Ascending aorta (tissue), 2 donors: ENCODE measurements around the gene CLOCK. TPM values are rescaled to one million over a fixed set of nuclear protein-coding genes. Genes with fewer than 3 reads are reported as not detected.

Experiments
- DNase-seq, 2 donors: peaks; one replicate each; pipeline ENCODE4 v3.0.0-alpha.2; 2019; ENCODE audit warnings: low spot score in 2 of 2
- H3K27ac ChIP-seq, 2 donors: fragments of 200-600 bp; sonication (generic); one replicate each; pipeline ENCODE4 v1.5.1; 2016 to 2017; ENCODE audit warnings: mild to moderate bottlenecking in 1 of 2
- H3K27me3 ChIP-seq: fragments of 200-600 bp; sonication (generic); one replicate; pipeline ENCODE4 v1.5.1; 2017
- H3K36me3 ChIP-seq, 2 donors: fragments of 200-600 bp; sonication (generic); one replicate each; pipeline ENCODE4 v1.5.1; 2016
- H3K4me1 ChIP-seq, 2 donors: fragments of 200-600 bp; sonication (generic); one replicate each; pipeline ENCODE4 v1.5.1; 2016 to 2017; ENCODE audit warnings: mild to moderate bottlenecking in 1 of 2
- H3K4me3 ChIP-seq, 2 donors: fragments of 200-600 bp; sonication (generic); one replicate each; pipeline ENCODE4 v1.5.1; 2016 to 2017; ENCODE audit warnings: mild to moderate bottlenecking in 1 of 2
- H3K9me3 ChIP-seq, 2 donors: fragments of 200-600 bp; sonication (generic); one replicate each; pipeline ENCODE4 v1.5.1; 2016
- intact Hi-C: fragments of 100-400 bp; cut with DNase I; formaldehyde crosslinking; loops from one replicate; pipeline ENCODE4 v1.15.1; 2023
- total RNA-seq: library from RNA; depleted of rRNA; stranded (reverse); fragments of >200 nt; gene quantifications from one replicate; pipeline ENCODE4 v1.1.0, GENCODE V29; 2016
- TF ChIP-seq, protein P1 (sequence below), 3 experiments: fragments of 200-600 bp in 2 of 3; fragments of 450-650 bp in 1 of 3; sonication (generic) in 2 of 3; IDR thresholded peaks; one replicate each; pipeline ENCODE4 v1.5.1; 2016 to 2019; ENCODE audit warnings: antibody characterized with exemption in 3 of 3, mild to moderate bottlenecking in 1 of 3, moderate library complexity in 1 of 3

The CLOCK gene
- total RNA-seq, 1 donor from 2014 or later = 17.6 TPM

DNA sequence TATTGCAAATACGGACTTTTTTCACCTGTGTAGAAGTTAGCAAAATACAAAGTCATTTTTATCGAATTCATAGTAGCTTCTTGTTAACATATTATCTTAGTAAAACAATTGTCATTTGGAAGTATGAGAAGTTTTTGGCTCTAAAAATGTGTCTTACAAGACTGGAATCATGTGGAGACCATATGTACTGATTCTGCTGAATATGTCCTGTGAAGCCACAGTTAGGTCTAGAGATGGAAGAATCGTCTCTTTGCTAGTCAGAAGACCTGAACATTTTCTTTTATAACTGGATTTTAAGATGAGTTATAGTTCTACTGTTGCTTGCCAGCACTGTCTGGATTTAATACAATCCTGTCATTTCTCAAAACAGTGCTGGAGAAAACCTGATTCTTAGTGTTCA lies 121.9 kb downstream of the CLOCK start:
- H3K4me3 ChIP-seq = no peak overlapping the region
- H3K9me3 ChIP-seq = no peaks in the 10 kb centered on the region
- no peaks in the 10 kb centered on the region for H3K4me1 ChIP-seq
- intact Hi-C loops = no loop called here
- no peak overlapping the region for H3K27ac ChIP-seq
- TF ChIP-seq, protein P1, sequence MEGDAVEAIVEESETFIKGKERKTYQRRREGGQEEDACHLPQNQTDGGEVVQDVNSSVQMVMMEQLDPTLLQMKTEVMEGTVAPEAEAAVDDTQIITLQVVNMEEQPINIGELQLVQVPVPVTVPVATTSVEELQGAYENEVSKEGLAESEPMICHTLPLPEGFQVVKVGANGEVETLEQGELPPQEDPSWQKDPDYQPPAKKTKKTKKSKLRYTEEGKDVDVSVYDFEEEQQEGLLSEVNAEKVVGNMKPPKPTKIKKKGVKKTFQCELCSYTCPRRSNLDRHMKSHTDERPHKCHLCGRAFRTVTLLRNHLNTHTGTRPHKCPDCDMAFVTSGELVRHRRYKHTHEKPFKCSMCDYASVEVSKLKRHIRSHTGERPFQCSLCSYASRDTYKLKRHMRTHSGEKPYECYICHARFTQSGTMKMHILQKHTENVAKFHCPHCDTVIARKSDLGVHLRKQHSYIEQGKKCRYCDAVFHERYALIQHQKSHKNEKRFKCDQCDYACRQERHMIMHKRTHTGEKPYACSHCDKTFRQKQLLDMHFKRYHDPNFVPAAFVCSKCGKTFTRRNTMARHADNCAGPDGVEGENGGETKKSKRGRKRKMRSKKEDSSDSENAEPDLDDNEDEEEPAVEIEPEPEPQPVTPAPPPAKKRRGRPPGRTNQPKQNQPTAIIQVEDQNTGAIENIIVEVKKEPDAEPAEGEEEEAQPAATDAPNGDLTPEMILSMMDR (IDR thresholded peaks at IDR 0.05) = no peak
- no peak for DNase-seq
- no peaks in the 10 kb centered on the region for H3K27me3 ChIP-seq
- peaks cover 57 to 92% of the 10 kb centered on the region in 2 donors for H3K36me3 ChIP-seq

GRCh38 chr4:55416176-55416575 lies 130.5 kb downstream of the CLOCK start:
- Histone ChIP-seq H3K9me3 (no peaks in the 10 kb centered on the region), H3K36me3 (peaks cover 36 to 62% of the 10 kb centered on the region in 2 donors), H3K27me3 (no peaks in the 10 kb centered on the region), H3K4me1 (no peaks in the 10 kb centered on the region), H3K4me3 (no peak overlapping the region), H3K27ac (no peak overlapping the region)
- TF ChIP-seq, protein P1 (IDR thresholded peaks at IDR 0.05) = no peak
- intact Hi-C loops = no loop called here
- no peak for DNase-seq

DNA sequence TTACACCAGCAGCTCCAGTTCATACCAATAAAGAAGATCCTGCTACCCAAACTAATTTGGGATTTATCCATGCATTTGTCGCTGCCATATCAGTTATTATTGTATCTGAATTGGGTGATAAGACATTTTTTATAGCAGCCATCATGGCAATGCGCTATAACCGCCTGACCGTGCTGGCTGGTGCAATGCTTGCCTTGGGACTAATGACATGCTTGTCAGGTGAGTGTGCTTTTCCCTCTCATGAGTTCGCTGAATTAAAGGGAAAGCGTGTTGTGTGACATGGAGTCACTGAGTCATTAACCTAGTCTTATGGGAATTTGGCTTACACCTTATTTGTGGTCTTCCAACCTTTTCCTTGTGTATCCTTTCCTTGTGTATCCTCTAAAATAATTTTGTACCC lies 135.1 kb downstream of the CLOCK start:
- TF ChIP-seq, protein P1 (IDR thresholded peaks at IDR 0.05) = no peak
- intact Hi-C loops = no loop called here
- Histone ChIP-seq H3K4me3 (no peak overlapping the region), H3K27ac (no peak overlapping the region), H3K9me3 (no peaks in the 10 kb centered on the region), H3K36me3 (peaks cover 18 to 31% of the 10 kb centered on the region in 2 donors), H3K4me1 (peaks cover 6 to 25% of the 10 kb centered on the region in 2 donors), H3K27me3 (no peaks in the 10 kb centered on the region)
- no peak for DNase-seq

GRCh38 chr4:55410431-55410830 lies 136.3 kb downstream of the CLOCK start:
- intact Hi-C loops = no loop called here
- Histone ChIP-seq H3K27me3 (no peaks in the 10 kb centered on the region), H3K36me3 (peaks cover 18 to 30% of the 10 kb centered on the region in 2 donors), H3K4me3 (no peak overlapping the region), H3K9me3 (no peaks in the 10 kb centered on the region), H3K27ac (peak overlapping the region; percentile 38 to 70), H3K4me1 (peaks cover 6 to 25% of the 10 kb centered on the region in 2 donors)
- TF ChIP-seq, protein P1 (IDR thresholded peaks at IDR 0.05) = no peak
- no peak for DNase-seq

GRCh38 chr4:55409468-55410171 lies 137.1 kb downstream of the CLOCK start:
- peak overlapping the region; percentile 38 to 70 for H3K27ac ChIP-seq
- TF ChIP-seq, protein P1 (IDR thresholded peaks at IDR 0.05) = peak; percentile 12 to 41 (median 29)
- peak in 1 of 2 donors; percentile 71 for DNase-seq
- H3K4me1 ChIP-seq = peaks cover 6 to 25% of the 10 kb centered on the region in 2 donors
- intact Hi-C loops = no loop called here
- no peaks in the 10 kb centered on the region for H3K27me3 ChIP-seq
- H3K4me3 ChIP-seq = peak overlapping the region in 1 of 2 donors; percentile 40
- no peaks in the 10 kb centered on the region for H3K9me3 ChIP-seq
- peaks cover 22 to 33% of the 10 kb centered on the region in 2 donors for H3K36me3 ChIP-seq
